ENCODE results near the gene DPP4.

DPP4 gene

DNA sequence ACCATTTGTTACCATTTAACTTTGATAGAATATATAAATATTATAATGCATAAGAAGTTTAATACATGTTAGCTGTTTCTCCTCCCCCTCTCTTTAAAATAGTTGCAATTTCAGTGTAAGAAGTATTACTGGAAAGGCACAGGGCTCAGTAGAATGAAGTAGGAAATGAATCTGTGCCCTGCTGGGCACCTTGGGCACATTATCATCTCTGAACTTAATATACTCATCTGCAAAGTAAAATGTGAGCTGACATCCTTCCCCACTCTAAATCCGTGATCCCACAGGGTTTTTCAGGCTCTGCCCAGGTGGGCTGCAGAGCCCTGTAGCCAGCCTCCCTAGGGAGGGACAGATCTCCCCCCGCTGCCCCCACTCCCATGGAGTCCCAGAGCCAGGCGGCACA is 56.8 kb downstream of the DPP4 start:
- DNase-seq (ENCODE audit: low spot score): no peak

DNA sequence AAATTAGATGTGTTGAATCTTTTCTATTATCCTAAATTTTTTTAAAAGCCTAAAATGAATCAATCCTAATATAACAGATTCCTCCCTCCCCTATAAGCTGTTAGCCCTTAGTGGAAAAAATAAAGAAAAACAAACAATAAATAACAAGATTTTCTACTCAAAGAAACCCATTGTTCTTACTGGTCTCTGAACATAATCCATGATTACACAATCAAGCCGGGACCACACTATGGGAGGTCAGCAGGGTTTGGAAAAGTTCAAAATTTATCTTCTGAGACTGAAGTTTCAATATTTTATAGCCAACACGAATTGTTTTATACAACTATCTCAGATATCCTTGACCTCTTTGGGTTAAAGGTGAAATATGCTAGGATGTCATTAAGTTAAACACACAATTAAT is 57.9 kb downstream of the DPP4 start:
- no peak for DNase-seq (ENCODE audit: low spot score)

- DNase-seq (ENCODE audit: low spot score): no peak
These were observed 59.3 kb downstream of the DPP4 start for GRCh38 chr2:162014751-162015150.

DNA sequence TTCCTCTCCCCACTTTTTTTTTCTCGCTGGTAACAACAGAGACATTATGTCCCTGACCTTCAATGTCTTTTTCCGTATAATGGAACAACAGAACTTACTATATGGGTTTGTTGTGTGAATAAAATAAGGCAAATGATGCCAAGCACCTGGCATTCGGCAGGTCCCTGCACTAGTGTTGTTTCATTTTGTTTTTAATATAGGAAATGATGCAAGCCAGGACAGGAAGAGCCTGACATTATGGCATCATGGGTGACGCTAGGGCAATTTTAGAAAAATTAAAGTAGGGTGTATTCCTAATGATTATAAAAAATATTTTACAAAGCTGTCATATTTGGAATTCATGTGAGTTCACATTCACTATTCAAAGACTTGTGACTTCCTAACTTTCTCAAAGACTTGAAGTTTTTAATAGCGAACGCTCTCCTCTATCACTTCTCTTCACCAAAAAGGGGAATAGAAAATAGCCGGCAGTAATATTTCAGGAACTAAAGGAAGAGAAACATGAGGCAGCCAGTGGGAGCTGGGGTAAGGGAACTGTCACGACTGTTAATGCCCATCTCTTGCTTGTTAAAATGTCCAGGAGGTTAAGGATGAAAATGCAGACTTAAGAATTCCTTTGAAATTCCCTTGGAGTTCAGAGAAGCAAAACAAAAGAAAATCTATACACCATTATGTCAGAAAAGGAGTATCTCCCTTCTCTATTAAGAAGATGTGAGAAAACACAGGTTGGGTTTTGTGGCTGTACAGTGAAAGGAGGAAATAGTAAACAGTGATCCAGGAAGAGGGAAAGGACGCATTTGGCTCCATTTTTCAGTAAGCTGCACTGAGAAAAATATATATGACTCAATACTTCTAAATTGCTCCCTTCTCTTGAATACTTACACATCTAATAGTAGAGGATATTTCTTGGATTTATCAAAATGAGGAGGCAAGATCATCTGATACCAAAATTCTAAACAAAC is 60.2 kb downstream of the DPP4 start:
- no peak for DNase-seq (ENCODE audit: low spot score)

GRCh38 chr2:162012565-162013058 is 61.4 kb downstream of the DPP4 start:
- no peak for DNase-seq (ENCODE audit: low spot score)

- DNase-seq (ENCODE audit: low spot score): no peak
These were observed 62.1 kb downstream of the DPP4 start for GRCh38 chr2:162011706-162012564.

DNA sequence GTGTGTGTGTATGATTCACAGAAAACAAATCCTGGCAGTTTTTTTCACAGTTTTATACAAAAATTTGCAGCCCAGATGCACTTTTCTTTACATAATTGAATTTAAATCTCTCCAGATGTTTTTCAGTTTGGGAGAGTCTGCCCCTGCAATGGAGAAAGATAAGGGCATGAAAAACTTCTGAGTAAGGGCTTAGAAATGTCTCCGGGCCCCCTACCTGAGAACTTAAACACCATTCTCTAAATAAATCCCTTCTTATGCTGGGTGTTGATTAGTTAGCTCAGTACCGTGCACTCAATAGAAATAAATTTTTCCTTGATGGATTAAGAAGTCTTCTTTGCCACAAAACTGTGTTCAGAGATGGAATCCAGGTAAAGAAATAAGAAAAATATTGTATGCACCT is 64.5 kb downstream of the DPP4 start:
- DNase-seq (ENCODE audit: low spot score): no peak

DNA sequence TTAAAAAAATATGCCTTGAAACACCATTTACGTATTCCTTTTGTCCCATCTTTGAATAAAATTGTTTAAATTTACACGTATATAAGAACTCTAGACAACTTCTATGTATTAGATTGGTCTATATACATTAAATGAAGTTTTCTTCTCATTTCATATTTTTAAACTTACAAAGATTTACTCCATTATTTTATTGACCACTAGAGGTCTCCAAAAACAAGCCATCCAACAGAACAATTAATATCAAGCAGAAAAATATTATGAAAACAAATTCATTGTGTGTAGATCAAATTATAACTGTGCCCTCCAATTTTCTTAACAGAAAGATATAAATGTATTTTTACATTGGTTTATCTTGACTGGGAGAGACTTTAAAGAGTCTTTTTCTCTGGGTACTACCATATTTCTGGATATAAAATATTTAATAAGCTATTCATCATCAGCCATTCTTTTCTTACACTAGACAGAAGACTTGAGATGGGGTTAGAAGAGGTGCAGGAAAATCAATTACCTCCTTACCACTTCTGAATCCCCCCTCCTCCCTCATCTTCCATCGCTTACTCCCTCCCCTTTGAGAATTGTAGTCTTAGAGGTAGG is 66.5 kb downstream of the DPP4 start:
- DNase-seq (ENCODE audit: low spot score): no peak

DNA sequence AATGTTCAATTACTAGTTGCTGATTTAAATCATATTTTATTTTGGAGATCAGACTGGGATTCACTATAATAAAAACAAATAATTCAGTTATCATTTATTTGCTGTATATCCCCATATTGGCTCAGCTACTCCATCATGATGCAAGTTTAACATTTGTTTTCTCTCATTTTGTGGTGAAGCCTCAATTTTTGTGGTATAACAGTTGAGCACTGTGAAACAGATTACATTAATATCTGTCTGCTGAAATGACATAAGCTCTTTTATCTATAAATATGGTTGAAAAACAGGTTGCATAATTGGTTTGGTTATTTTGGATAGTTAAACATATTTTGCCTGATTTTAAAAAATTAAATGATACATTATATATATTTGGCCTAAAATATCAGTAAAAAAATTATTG is 67.7 kb downstream of the DPP4 start:
- no peak for DNase-seq (ENCODE audit: low spot score)

- DNase-seq (ENCODE audit: low spot score): no peak
These were observed 70.0 kb downstream of the DPP4 start for GRCh38 chr2:162004031-162004430.

DNA sequence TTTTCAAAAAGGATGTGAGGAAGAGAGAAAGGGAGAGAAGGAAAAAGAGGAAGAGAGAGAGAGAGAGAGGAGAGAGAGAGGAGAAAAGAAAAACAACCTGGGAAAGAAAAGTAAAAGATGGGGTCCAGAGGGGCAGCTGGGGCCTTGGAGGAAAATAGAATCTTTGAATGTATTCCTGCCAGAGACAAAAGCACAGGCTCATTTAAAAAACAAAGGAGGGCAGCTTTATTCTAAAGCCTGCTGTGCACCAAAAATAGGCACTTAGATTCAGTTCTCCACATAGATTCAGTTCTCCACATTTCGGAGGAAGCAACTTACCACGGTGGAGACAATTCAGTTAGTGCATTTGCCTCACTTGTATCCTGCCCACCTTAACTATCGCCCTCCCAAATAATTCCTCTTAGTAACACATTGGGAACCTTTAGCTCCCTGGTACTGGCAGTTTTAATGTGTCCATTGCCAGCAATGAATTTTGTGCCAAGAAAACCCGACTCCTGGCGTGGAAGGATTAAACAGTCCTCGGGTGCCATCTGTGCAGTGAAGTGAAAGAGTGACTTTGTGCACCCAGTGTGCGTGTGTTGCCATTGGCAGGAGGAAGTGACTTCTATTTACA is 71.3 kb downstream of the DPP4 start:
- peak; percentile 32 for DNase-seq (ENCODE audit: low spot score)

- DNase-seq (ENCODE audit: low spot score): no peak
These were observed 73.6 kb downstream of the DPP4 start for GRCh38 chr2:162000431-162000830.

DNA sequence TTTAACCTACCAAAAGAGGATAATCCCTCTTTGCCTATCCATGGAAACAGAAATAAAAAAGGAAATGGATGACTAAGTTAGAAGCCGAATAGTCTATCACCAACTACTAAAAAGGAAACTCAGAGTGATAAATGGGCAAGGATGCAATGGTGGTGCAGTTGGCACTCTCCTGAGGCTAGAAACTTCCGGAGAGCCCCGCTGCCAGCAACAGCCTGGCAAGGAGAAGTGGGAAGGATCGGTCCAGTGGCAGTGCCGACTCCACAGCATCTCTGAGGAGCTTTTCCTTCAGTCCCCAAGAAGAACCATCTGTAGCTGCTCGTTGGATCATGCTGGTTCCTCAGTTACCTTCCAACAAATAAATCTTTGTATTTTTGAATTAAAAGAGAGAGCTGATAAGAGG is 74.7 kb downstream of the DPP4 start:
- no peak for DNase-seq (ENCODE audit: low spot score)

DNA sequence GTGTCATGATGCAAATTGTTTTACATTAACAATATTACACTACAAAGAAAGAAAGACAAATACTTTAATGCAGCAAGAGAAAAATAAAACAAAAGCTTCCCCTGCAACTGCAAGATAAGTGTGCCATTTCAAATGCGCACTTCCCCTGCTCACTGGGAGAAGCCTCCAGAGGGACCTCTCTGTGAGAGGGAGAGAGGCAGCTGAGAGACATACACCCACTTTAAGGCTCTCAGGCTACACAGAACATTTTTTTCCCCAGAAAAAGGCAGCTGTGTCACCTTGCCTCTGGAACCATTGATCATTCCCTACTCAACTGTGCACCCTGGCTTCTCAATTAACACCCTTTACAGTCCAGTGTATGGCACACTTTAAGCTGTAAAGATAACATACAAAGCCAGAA is 75.2 kb downstream of the DPP4 start:
- no peak for DNase-seq (ENCODE audit: low spot score)

DNA sequence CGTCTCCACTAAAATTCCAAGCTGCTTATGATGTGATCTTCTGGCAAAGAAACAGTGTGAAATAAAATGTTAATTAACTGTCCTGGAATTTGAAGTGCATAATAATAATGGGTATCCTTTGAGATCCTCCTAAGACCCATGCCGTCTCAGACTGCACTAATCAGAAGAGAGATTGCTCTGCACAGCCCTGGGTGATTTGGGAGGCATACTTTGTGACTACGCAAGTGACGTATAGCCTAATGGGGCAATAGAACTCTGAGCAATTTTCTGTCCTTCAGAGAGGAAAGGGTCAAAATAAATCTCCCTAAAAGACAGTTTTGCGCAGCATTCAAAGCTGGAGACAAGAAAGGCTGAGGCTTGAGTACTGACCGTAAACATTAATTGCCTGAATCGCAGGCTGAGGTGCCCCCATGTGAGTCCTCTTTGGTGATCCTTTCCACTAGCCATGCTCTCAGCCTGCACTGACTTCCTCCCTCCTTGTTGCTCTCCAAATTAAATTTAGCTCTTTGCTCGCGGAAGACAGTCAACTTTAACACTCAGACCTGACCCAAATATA is 76.0 kb downstream of the DPP4 start:
- no peak for DNase-seq (ENCODE audit: low spot score)

GRCh38 chr2:161995553-161996016 is 78.4 kb downstream of the DPP4 start:
- DNase-seq (ENCODE audit: low spot score): no peak

GRCh38 chr2:161994761-161995520 is 79.1 kb downstream of the DPP4 start:
- no peak for DNase-seq (ENCODE audit: low spot score)

DNA sequence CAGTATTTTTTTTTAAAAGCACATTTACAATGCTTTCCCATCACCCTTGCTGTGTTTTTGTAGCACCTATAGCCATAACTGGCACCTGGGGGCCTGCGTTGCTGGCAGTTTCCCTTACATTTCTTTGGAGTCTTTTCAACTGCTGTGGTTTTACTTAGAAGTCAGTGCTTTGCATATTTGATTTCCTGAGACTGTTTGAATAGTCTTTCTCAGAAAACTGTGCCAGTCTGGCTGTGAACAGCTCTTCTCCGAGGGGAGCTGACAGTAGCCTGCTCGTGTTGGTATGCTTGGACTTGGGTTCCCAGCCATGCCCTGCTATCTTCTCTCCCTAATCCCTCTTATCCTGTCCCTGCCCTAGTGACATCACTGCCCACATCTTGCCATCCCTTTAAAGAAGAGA is 81.5 kb downstream of the DPP4 start:
- DNase-seq (ENCODE audit: low spot score): no peak

DNA sequence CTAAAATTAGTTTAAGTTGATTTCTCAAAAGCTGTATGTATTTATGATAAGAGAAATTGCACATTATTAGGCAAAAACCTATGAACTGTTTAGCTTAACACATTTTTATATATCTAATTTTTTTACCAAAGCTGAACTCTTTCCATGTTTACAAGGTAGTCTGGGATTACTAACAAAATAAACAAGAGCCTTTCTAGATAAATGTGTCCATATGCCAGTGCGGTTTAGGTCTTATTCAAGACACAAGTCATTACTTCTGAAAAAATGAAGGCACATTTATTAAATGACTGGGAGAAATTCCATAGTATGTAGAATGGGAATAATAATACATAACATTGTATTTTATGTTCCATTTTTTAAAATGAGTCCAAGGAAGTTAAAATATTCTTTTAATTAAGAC is 82.0 kb downstream of the DPP4 start:
- DNase-seq (ENCODE audit: low spot score): no peak

GRCh38 chr2:161990741-161991140 is 83.3 kb downstream of the DPP4 start:
- DNase-seq (ENCODE audit: low spot score): no peak

GRCh38 chr2:161990036-161990435 is 84.0 kb downstream of the DPP4 start:
- no peak for DNase-seq (ENCODE audit: low spot score)

All from cerebellar cortex (tissue), 1 donor.